ENCODE data around the gene ZMYM4.
"Not testable (repeated sequence)": the region's sequence is repeated elsewhere in the genome, so short reads cannot be mapped to it uniquely, and the experiment has no call there.

Gene ZMYM4

DNA sequence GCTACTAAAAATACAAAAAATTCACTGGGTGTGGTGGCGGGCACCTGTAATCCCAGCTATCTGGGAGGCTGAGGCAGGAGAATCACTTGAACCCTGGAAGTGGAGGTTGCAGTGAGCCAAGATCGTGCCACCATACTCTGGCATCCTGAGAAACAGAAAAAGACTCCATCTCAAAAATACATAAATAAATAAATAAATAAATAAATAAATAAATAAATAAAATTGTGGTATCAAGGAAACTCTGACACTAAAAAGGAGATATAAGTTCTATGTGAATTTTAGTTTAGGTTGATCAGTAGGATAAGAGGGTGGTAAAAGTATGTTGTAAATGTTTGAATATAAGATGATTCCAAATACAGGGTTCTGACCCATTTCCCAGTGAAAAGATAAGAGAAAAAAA, 63.1 kb downstream of the ZMYM4 start:
- DNase-seq, result not testable (repeated sequence)

GRCh38 chr1:35334485-35334884, 66.0 kb downstream of the ZMYM4 start:
- DNase-seq, result no peak

- no peak for DNase-seq
Measured at GRCh38 chr1:35340519-35340918, 72.0 kb downstream of the ZMYM4 start.

GRCh38 chr1:35345439-35345981, 77.0 kb downstream of the ZMYM4 start:
- DNase-seq, result no peak

- DNase-seq, result no peak
Measured at GRCh38 chr1:35350872-35351271, 82.4 kb downstream of the ZMYM4 start.

- DNase-seq, result no peak
Measured at GRCh38 chr1:35359995-35360394, 91.5 kb downstream of the ZMYM4 start.

GRCh38 chr1:35361638-35362037, 93.1 kb downstream of the ZMYM4 start:
- DNase-seq, result no peak

- no peak for DNase-seq
Measured at GRCh38 chr1:35364741-35365140, 96.2 kb downstream of the ZMYM4 start.

DNA sequence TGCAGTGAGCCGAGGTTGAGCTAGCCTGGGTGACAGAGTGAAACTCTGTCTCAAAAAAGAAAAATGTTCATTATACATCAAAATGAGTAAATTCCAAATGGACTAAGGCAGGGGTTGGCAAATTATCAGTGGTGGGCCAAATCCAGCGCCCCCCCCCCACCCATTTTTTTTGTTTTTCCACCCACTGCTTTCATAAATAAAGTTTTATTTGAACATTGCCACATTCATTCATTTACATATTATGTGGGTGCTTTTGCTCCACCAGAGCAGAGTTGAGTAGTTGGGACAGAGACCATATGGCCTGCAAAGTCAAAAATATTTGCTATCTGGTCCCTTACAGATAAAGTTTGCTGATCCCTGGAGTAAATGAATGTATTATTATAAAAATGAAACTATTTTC, 99.4 kb downstream of the ZMYM4 start:
- no peak for DNase-seq

DNA sequence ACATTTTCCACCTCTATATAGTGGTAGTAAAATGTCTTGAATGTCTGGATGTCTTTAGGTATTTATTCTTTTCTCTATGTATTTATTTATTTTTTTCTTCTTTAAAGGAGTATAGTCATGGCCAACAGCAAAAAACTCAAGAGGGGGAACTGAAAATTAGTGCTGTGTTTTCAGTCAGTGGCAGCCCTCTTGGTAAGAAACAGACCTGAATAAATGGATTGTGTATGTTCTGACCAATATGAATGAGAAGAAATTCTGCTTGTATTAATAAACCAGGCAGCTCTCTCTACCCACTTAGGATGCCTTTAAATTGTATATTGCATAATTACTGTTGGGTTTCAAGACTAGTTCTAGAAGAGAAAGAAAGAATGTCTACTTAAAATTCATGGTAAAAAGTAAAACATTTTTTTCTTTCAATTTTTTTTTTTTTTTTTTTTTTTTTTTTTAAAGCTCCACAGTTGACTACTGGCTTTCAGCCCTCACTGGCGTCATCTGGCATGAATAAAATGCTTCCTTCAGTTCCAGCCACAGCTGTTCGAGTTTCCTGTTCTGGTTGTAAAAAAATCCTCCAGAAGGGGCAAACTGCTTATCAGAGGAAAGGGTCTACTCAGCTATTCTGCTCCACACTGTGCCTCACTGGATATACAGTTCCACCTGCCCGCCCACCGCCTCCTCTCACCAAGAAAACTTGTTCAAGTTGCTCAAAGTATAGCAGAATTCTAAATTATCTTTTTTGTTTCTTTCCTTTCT, 101.6 kb downstream of the ZMYM4 start:
- DNase-seq, result no peak

GRCh38 chr1:35371506-35371905, 103.0 kb downstream of the ZMYM4 start:
- DNase-seq, result no peak

GRCh38 chr1:35377555-35377954, 109.0 kb downstream of the ZMYM4 start:
- no peak for DNase-seq

DNA sequence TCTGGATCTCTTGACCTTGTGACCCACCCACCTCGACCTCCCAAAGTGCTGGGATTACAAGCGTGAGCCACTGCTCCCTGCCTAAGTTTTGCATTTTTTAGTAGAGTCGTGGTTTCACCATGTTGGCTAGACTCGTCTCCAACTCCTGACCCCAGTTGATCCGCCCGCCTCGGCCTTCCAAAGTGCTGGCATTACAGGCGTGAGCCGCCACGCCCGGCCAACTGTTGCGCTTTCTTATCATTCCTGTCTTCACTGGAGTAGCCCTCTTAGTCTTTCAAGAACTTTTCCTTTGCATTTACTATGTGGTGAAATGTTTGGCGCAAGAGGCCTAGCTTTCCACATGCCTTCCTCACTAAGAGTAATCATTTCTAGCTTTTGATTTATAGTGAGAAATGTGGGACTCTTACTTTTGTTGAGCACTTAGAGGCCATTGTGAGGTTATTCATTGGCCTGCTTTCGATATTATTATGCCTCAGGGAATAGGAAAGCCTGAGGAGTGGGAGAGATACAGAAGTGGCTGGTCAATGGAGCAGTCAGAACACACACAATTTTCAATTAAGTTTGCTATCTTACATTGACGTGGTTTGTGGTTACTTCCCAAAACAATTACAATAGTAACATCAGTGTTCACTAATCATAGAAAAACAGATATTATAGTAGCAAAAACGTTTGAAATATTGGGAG, 111.0 kb downstream of the ZMYM4 start:
- no peak for DNase-seq

- DNase-seq, result not testable (repeated sequence)
Measured at GRCh38 chr1:35380111-35380510, 111.6 kb downstream of the ZMYM4 start.

GRCh38 chr1:35382107-35382506, 113.6 kb downstream of the ZMYM4 start:
- no peak for DNase-seq

GRCh38 chr1:35386290-35386689, 117.8 kb downstream of the ZMYM4 start:
- DNase-seq, result no peak

- no peak for DNase-seq
Measured at GRCh38 chr1:35386959-35387358, 118.5 kb downstream of the ZMYM4 start.

DNA sequence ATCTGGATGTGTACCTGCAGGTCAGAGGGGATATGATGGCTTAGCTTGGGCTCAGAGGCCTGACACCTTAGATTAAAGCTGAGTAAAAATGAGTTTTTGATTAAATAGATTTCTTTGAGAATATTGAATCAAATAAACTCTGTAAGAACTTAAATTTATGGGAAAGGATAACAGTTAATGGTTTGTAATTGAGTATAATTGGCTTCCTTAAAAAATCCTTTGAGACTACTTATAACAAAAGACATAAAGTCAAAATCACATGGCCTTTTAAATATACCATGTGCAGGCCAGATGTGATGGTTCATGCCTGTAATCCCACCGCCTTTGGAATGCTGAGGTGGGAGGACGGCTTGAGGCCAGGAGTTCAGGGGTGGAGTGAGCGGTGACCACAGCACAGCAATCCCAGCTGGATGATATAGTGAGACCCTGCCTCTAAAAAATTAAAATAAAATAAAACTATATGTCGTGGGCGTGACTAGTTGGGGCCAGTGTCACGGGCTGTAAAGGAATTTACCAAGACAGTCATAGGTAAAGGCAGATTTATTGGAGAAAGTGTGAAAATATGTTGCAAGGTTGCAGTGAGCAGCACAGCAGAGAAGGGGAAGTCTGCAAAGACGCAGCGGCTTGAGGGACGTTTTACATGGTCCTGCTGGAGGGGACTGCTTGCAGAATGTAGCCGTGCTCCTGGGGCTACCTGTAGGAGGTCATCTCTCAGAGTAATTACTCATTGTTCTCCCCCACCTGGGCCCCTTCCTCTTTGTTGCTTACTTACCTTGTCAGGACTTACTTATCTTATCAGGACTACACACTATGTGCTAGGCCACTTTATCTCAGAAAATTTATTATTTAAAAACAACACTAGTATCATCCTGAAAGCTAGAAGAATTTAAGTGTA, 122.3 kb downstream of the ZMYM4 start:
- DNase-seq, result no peak

DNA sequence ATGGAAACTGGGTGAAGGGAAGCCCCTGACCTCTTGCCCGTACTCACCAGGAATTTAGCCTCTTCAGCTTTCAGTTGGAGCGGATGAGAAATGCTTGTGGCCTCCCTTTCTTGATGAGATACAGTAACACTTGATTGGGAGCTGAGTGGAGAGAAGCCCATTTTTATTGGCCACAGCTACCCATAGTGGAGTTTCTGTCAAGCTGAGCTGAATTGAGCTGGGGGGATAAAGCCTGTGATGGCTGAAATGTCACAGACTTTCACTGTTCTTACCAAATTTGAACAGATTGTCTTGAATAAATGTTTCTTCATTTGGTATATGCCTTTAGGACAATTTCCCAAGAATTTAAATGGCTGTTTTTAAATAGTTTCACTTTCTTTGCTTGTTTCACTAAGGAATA, 125.9 kb downstream of the ZMYM4 start:
- no peak for DNase-seq

DNA sequence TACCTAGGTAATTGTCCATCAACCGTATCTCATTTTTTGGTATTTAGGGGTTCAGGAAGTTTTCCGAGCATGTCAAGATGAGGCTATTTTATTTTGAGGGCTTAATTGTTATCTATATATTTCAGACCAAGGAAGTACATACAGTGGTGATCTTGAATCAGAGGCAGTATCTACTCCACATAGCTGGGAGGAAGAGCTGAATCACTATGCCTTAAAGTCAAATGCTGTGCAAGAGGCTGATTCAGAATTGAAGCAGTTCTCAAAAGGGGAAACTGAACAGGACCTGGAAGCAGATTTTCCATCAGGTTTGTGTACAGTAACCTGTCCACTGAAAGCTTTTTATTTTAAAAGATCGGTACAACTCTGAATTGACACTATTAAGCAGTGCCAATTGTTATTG, 130.2 kb downstream of the ZMYM4 start:
- no peak for DNase-seq

- no peak for DNase-seq
Measured at GRCh38 chr1:35401049-35401448, 132.5 kb downstream of the ZMYM4 start.

DNA sequence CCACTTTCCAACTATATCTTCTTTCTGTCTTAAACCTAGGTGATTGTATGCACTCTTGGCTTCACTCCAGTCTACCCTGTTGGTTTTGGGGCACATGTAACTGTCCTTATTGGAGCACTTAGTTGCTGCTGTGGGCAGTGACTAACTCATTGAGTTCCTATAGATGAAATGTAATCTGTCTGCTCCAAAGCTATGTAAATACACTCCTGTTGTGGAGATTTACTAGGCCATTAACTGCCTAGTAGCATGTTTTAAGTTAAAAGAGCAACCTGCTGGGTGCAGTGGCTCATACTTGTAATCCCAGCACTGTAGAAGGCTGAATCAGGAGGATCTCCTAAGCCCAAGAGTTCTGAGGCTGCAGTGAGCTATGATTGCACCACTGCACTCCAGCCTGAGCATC, 137.6 kb downstream of the ZMYM4 start:
- no peak for DNase-seq

GRCh38 chr1:35407743-35408142, 139.2 kb downstream of the ZMYM4 start:
- no peak for DNase-seq

Measured in NCI-H1092 treated with DMSO at 0.1 percent for 48 hours (cell line).